ENCODE data around the gene ALG1L2. TPM values are rescaled to one million over a fixed set of nuclear protein-coding genes. Genes with fewer than 3 reads are reported as not detected.
"Not testable (repeated sequence)": the region's sequence is repeated elsewhere in the genome, so short reads cannot be mapped to it uniquely, and the experiment has no call there.

ALG1L2 gene
- total RNA-seq, 1 donor from 2014 or later = 0.82 TPM

- not testable (repeated sequence) for H3K27ac Mint-ChIP-seq (ENCODE audit: unreplicated experiment); H3K27me3 Mint-ChIP-seq (ENCODE audit: low read depth); H3K4me3 Mint-ChIP-seq (ENCODE audit: unreplicated experiment); H3K9me3 Mint-ChIP-seq (ENCODE audit: low read depth); DNase-seq (ENCODE audit: low spot score); H3K36me3 Mint-ChIP-seq (ENCODE audit: low read depth)
- peaks cover 13% of the 10 kb centered on the region for H3K4me1 Mint-ChIP-seq (ENCODE audit: low read depth)
These were observed 54.7 kb downstream of the ALG1L2 start for GRCh38 chr3:130136337-130136736.

- DNase-seq (ENCODE audit: low spot score); H3K4me3 Mint-ChIP-seq (ENCODE audit: unreplicated experiment): not testable (repeated sequence)
These were observed 56.1 kb downstream of the ALG1L2 start for GRCh38 chr3:130137685-130138084.

GRCh38 chr3:130138992-130139391 is 57.4 kb downstream of the ALG1L2 start:
- not testable (repeated sequence) for H3K36me3 Mint-ChIP-seq (ENCODE audit: low read depth); DNase-seq (ENCODE audit: low spot score); H3K4me3 Mint-ChIP-seq (ENCODE audit: unreplicated experiment); H3K27ac Mint-ChIP-seq (ENCODE audit: unreplicated experiment); H3K9me3 Mint-ChIP-seq (ENCODE audit: low read depth); H3K27me3 Mint-ChIP-seq (ENCODE audit: low read depth)
- H3K4me1 Mint-ChIP-seq (ENCODE audit: low read depth) = peaks cover 13% of the 10 kb centered on the region

More at GRCh38 chr3:130137685-130138084, 56.1 kb downstream of the ALG1L2 start:
- H3K9me3 Mint-ChIP-seq (ENCODE audit: low read depth); H3K36me3 Mint-ChIP-seq (ENCODE audit: low read depth); H3K27ac Mint-ChIP-seq (ENCODE audit: unreplicated experiment); H3K27me3 Mint-ChIP-seq (ENCODE audit: low read depth): not testable (repeated sequence)
- H3K4me1 Mint-ChIP-seq (ENCODE audit: low read depth) = peaks cover 13% of the 10 kb centered on the region

GRCh38 chr3:130140756-130141155 is 59.1 kb downstream of the ALG1L2 start:
- H3K27me3 Mint-ChIP-seq (ENCODE audit: low read depth) = not testable (repeated sequence)

GRCh38 chr3:130143648-130144327 is 62.2 kb downstream of the ALG1L2 start:
- not testable (repeated sequence) for H3K27me3 Mint-ChIP-seq (ENCODE audit: low read depth); H3K27ac Mint-ChIP-seq (ENCODE audit: unreplicated experiment); H3K36me3 Mint-ChIP-seq (ENCODE audit: low read depth); H3K4me3 Mint-ChIP-seq (ENCODE audit: unreplicated experiment); H3K9me3 Mint-ChIP-seq (ENCODE audit: low read depth); DNase-seq (ENCODE audit: low spot score)
- H3K4me1 Mint-ChIP-seq (ENCODE audit: low read depth) = peaks cover 13% of the 10 kb centered on the region
- peak; percentile 73 for TF ChIP-seq CTCF (IDR thresholded peaks at IDR 0.05)

More at GRCh38 chr3:130140756-130141155, 59.1 kb downstream of the ALG1L2 start:
- peaks cover 13% of the 10 kb centered on the region for H3K4me1 Mint-ChIP-seq (ENCODE audit: low read depth)
- DNase-seq (ENCODE audit: low spot score); H3K36me3 Mint-ChIP-seq (ENCODE audit: low read depth); H3K9me3 Mint-ChIP-seq (ENCODE audit: low read depth): not testable (repeated sequence)
- peak overlapping the region; percentile 63 for H3K4me3 Mint-ChIP-seq (ENCODE audit: unreplicated experiment)
- peak overlapping the region; percentile 87 for H3K27ac Mint-ChIP-seq (ENCODE audit: unreplicated experiment)

- H3K36me3 Mint-ChIP-seq (ENCODE audit: low read depth); H3K27me3 Mint-ChIP-seq (ENCODE audit: low read depth); DNase-seq (ENCODE audit: low spot score); H3K27ac Mint-ChIP-seq (ENCODE audit: unreplicated experiment); H3K9me3 Mint-ChIP-seq (ENCODE audit: low read depth); H3K4me3 Mint-ChIP-seq (ENCODE audit: unreplicated experiment): not testable (repeated sequence)
- peaks cover 13% of the 10 kb centered on the region for H3K4me1 Mint-ChIP-seq (ENCODE audit: low read depth)
These were observed 62.7 kb downstream of the ALG1L2 start for GRCh38 chr3:130144328-130144650.

- H3K4me1 Mint-ChIP-seq (ENCODE audit: low read depth); H3K27me3 Mint-ChIP-seq (ENCODE audit: low read depth); H3K27ac Mint-ChIP-seq (ENCODE audit: unreplicated experiment); DNase-seq (ENCODE audit: low spot score); H3K4me3 Mint-ChIP-seq (ENCODE audit: unreplicated experiment); H3K36me3 Mint-ChIP-seq (ENCODE audit: low read depth); H3K9me3 Mint-ChIP-seq (ENCODE audit: low read depth): not testable (repeated sequence)
These were observed 63.8 kb downstream of the ALG1L2 start for GRCh38 chr3:130145456-130145855.

- DNase-seq (ENCODE audit: low spot score); H3K4me1 Mint-ChIP-seq (ENCODE audit: low read depth); H3K27ac Mint-ChIP-seq (ENCODE audit: unreplicated experiment); H3K27me3 Mint-ChIP-seq (ENCODE audit: low read depth); H3K9me3 Mint-ChIP-seq (ENCODE audit: low read depth); H3K4me3 Mint-ChIP-seq (ENCODE audit: unreplicated experiment); H3K36me3 Mint-ChIP-seq (ENCODE audit: low read depth): not testable (repeated sequence)
These were observed 64.8 kb downstream of the ALG1L2 start for GRCh38 chr3:130146465-130146864.

Other genes with a start within 250 kb of the ALG1L2 start
- gene TMCC1, start 188.1 kb upstream of the ALG1L2 start, total RNA-seq = 34.3 to 41.9 TPM (median 37.1 TPM) in 3 replicates
- gene TRH, start 107.1 kb upstream of the ALG1L2 start, total RNA-seq = not detected in 3 replicates